HepG2 (cell line): ENCODE data around the gene TRIO.

Experiments used
- ATF3 ChIP-seq: sonication (generic); formaldehyde crosslinking; IDR thresholded peaks from 2 replicates; pipeline ENCODE4 v1.4.0; 2020; ENCODE audit warnings: missing genetic modification reagents
- CEBPB ChIP-seq: IDR thresholded peaks from 2 replicates; pipeline ENCODE4 v1.6.1; 2011; ENCODE audit warnings: low read depth, low read length, improper control_type of control experiment, borderline replicate concordance
- CTCF ChIP-seq: sonication (generic); formaldehyde crosslinking; IDR thresholded peaks from 2 replicates; pipeline ENCODE4 v1.5.0; 2020; ENCODE audit warnings: mild to moderate bottlenecking, missing genetic modification reagents, moderate library complexity
- ELK4 ChIP-seq: sonication (generic); formaldehyde crosslinking; IDR thresholded peaks from 2 replicates; pipeline ENCODE4 v1.9.0; 2021; ENCODE audit warnings: missing genetic modification reagents, borderline replicate concordance
- NFIC ChIP-seq: IDR thresholded peaks from 2 replicates; pipeline ENCODE4 v1.6.1; 2012; ENCODE audit warnings: mild to moderate bottlenecking, low read length, inconsistent platforms
- PHF8 ChIP-seq: sonication (generic); formaldehyde crosslinking; IDR thresholded peaks from 2 replicates; pipeline ENCODE4 v1.5.0; 2020; ENCODE audit warnings: missing genetic modification reagents
- RFX3 ChIP-seq: IDR thresholded peaks from 2 replicates; pipeline ENCODE4 v1.6.1; 2016; ENCODE audit warnings: missing biosample characterization, missing genetic modification reagents
- ZNF143 ChIP-seq: sonication (generic); formaldehyde crosslinking; IDR thresholded peaks from 2 replicates; pipeline ENCODE4 v1.4.0; 2020; ENCODE audit warnings: missing genetic modification reagents
- ZNF274 ChIP-seq: sonication (generic); formaldehyde crosslinking; IDR thresholded peaks from 2 replicates; pipeline ENCODE4 v1.5.1; 2020; ENCODE audit warnings: mild to moderate bottlenecking, missing genetic modification reagents
- ZNF317 ChIP-seq: sonication (generic); formaldehyde crosslinking; IDR thresholded peaks from 2 replicates; pipeline ENCODE4 v1.5.0; 2020; ENCODE audit warnings: mild to moderate bottlenecking, missing genetic modification reagents
- ZNF629 ChIP-seq: sonication (generic); formaldehyde crosslinking; conservative IDR thresholded peaks from 2 replicates; pipeline ENCODE4 v1.5.0; 2020; ENCODE audit warnings: missing genetic modification reagents
- ZZZ3 ChIP-seq: sonication (generic); formaldehyde crosslinking; IDR thresholded peaks from 2 replicates; pipeline ENCODE4 v1.4.0; 2020; ENCODE audit warnings: missing genetic modification reagents, mild to moderate bottlenecking, borderline replicate concordance
- TF ChIP-seq, protein P1 (sequence below): sonication (generic); formaldehyde crosslinking; IDR thresholded peaks from 2 replicates; pipeline ENCODE4 v1.4.0; 2020; ENCODE audit warnings: missing genetic modification reagents

GRCh38 chr5:14513266-14513665 lies 370.1 kb downstream of the TRIO start:
- TF ChIP-seq CEBPB, result no peak
- TF ChIP-seq CTCF (CRISPR knock-in tag), result no peak
- no peak for TF ChIP-seq NFIC
- no peak for TF ChIP-seq ZNF317 (CRISPR knock-in tag)
- TF ChIP-seq RFX3 (CRISPR knock-in tag), result no peak
- TF ChIP-seq ATF3, result no peak
- no peak for TF ChIP-seq ZNF274 (CRISPR knock-in tag)
- TF ChIP-seq, protein P1, sequence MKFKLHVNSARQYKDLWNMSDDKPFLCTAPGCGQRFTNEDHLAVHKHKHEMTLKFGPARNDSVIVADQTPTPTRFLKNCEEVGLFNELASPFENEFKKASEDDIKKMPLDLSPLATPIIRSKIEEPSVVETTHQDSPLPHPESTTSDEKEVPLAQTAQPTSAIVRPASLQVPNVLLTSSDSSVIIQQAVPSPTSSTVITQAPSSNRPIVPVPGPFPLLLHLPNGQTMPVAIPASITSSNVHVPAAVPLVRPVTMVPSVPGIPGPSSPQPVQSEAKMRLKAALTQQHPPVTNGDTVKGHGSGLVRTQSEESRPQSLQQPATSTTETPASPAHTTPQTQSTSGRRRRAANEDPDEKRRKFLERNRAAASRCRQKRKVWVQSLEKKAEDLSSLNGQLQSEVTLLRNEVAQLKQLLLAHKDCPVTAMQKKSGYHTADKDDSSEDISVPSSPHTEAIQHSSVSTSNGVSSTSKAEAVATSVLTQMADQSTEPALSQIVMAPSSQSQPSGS (CRISPR knock-in tag), result no peak
- TF ChIP-seq ZNF143 (CRISPR knock-in tag), result no peak
- no peak for TF ChIP-seq ELK4 (CRISPR knock-in tag)
- TF ChIP-seq PHF8, result no peak
- no peak for TF ChIP-seq ZZZ3
- no peak for TF ChIP-seq ZNF629 (CRISPR knock-in tag)
